Stimulated activated CD4-positive, alpha-beta T cell treated with anti-CD3 and anti-CD28 coated beads, Interleukin-2, amount 100 ng/mL, for 24 hours (primary cell): ENCODE results near the gene DSCAML1.

ENCODE experiments used
- DNase-seq, 2 donors: peaks; one replicate each; pipeline ENCODE4 v3.0.0-alpha.2; 2020

DSCAML1 gene

DNA sequence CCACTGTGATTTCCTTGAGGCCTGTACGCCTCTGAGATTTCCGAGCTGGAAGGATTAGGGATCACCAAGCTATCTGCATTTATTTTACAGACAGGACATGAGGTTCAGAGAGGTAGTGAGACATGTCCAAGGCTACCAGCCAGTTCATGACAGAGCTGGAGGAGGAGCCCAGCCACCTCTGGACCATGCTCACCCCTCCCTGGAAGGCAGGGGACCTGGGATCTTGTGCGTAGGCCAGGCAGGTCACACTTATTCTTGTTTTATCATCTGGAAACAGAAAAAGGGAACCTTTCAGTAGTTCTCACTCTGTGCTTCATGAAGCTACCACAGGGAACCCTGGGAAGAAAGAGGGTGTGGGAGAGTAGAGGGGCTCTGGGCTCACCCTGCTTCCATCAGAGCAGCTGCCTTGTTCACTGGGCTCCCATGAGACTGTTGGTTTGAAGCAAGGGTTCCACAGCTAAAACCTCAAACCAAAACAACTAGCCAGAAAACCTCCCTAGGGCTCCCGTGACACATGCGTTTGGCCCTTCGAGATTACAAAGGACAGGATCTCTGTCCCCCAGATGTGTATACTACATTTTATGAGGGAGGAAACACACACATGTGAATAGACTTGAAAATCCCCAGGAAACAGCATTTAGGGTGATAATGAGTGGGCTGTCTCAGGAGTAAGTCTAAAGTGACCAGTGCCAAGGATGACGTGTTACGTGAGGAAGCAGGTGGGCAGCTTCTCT lies 106.4 kb downstream of the DSCAML1 start:
- no peak for DNase-seq

DNA sequence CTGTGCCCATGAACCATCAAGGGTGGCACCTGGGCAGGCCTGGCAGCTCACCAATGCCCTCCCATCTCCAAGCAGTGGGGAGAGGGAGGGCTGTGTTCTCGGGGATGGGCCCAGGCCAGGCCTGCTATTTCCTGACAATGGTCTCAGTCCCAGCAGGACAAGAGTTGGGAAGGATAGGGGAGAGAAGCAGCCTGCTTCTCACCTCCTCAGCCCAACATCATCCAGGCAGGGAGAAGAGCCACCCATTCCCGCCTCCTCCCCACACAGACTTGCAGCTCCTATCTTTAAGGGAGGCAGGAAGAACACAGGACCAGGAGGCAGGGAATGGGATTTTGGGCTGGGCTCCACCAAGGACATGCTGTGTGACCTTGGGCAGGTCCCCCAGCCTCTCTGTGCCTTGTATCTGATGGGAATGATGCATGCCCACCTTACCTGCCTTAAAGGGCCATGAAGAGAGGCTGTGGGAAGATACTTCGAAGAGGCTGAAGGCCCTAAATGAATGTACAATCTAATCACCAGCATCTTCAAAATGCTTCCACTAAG lies 108.7 kb downstream of the DSCAML1 start:
- DNase-seq = no peak

DNA sequence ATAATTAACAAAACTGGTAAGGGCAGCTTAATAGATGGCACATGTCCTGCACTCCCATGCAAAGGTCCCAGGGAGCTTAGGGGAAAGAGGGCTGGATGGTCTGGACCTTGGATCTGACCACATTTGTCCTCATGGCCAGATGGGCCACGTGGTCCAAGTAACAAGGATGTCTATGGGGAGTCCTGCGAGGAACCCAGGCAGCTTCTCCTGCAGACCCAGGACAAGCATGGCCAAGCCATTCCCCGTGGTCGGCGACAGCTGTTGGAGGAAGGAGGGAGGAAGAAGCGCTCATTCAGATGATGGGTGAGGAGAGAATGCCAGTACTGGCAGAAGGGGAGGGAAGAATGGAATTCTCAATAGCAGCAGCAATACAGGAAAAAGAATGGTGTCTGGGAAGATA lies 109.2 kb downstream of the DSCAML1 start:
- DNase-seq = no peak

DNA sequence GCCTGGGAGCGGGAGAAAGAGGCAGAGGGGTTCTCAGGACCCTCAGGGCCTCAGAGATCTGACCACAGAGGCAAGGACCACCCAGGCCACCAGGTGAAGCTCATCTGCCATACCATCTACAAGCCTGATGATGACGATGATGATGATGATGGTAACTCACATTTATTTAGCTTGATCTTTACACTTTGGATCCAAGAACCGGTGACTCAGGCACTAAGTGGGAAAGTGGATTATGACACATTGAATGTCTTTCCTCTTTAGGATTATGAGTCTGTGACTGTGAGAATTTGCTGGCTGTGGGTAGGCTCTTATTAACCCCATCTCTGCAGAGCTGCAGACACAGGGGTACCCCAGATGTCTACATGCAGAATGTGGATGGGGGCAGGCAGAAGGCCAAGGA lies 110.3 kb downstream of the DSCAML1 start:
- DNase-seq = no peak

DNA sequence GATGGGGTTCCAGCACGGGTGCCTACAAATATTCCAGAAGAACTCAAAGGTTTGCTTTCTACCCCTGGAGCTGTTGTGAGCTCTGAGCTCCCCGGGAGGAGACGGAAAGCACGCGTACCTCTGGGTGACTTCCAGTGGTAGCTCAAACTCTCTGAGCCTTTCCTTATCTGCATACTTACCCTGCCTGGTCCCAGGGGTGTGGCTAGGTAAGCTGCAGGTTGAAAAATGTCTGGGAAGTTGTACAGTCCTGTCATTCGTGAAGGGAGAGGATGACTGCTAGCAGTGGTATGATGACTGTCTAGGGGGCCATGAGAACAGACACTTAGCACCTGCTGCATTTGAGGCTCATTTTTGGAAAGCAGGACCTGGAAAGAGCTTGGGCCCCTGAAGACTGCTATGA lies 111.5 kb downstream of the DSCAML1 start:
- DNase-seq = no peak

DNA sequence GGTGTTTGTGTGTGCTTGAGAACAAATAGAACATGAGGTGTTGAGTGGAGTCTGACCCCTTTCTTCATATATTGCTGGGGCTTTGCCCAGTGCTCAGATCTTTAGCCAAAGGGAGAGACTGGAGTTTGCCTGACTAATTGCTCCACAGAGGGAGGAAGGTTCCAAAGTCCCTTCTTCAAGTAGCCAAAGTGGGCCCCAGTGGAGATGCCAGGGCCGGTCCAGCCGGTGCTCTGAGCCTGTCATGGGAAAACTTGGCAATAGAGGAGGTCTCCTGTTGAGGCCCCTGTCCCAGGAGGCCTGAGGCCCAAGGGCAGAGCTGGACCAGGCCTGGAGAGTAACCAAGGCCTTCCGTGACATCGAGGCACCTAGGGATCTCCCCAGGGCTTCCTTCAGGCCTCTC lies 112.3 kb downstream of the DSCAML1 start:
- no peak for DNase-seq

DNA sequence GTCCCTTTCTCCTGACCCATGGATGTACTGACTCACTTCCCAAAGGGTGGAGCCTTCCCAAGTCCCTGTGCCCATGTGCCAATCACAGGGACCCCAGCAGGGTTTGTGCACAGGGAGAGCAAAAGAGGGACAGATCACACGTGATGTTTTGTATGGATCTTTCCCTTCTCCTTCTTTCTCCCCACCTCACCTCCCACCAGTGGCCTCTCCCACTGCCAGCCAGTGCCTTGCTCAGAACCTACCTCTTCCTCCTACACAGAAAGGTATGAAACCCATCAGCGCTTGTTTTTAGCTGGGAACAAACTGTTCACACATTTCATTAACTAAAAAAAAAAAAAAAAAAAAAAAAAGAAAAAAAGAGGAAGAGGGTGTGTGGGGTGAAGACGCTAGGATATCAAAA lies 112.9 kb downstream of the DSCAML1 start:
- DNase-seq = no peak

DNA sequence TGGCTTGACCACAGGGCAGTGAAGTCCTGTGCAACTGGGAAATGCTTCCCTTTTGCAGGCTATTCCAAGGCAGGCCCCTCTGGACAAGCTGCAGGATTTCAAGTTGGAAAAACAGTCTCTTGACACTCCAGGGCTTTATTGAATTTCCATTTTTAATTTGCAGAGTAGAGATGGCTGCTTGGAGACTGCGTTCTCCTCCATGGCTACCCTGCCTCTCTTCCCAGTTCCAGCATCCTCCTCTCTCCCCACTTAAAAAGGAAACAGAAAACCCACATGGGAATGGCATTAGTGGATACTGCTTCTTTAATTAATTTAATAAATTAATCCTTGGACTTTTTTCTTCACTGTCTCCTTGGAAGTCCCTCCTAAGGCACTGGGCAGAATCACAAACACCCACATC lies 115.6 kb downstream of the DSCAML1 start:
- DNase-seq = no peak

DNA sequence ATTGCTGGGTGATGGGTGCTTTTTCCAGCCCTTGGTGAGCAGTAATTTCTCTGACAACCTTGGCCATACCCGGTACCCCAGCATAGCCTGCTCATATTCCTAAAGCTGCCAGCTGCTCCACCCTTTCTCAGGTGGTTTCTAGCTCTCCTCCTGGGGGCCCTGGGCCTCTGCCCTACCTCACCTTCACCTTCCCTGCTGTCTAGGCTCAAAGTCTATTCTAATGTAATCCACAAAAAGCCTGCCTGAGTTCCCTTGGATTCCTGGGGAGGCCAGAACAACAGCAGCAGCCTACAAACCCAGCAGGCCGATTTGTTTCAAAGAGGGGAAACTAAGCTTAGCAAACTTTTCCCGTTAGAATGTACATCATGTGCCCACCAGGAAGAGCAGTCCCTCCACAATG lies 117.6 kb downstream of the DSCAML1 start:
- DNase-seq = no peak

DNA sequence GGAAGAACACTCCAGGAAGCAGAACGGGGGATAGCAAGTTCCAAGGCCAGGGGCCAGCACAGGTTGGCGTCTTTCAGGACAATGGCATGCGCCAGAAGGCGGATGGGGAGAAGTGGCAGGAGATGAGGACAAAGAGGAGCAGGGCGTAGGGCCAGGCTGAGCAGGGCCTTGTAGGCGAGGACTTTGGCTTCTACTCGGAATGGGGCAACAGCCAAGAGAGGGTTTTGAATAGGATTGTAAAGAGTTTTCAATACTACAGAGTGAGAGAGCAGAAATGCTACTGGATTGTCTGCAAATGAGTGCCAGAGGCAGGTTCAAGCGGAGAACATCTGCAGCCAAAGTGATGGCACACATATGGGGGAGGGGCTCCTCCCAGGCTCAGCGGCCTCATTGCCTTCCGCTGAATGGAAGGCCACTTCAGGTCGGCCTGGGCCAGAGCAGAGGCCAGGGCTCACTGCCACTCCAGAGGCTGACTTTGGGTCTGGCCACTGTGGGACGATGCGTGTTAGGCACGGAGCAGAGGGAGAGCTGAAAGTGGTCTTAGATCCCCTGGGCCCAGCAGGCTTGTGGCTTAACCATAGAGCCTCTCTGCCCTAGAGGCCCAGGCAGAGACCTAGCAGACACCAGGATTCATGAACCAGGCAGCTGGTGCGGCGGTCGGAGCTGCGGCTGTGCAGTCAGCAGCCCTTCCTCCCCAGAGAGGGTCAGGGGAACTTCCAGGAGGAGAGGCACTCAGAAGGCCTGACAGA lies 118.2 kb downstream of the DSCAML1 start:
- no peak for DNase-seq

DNA sequence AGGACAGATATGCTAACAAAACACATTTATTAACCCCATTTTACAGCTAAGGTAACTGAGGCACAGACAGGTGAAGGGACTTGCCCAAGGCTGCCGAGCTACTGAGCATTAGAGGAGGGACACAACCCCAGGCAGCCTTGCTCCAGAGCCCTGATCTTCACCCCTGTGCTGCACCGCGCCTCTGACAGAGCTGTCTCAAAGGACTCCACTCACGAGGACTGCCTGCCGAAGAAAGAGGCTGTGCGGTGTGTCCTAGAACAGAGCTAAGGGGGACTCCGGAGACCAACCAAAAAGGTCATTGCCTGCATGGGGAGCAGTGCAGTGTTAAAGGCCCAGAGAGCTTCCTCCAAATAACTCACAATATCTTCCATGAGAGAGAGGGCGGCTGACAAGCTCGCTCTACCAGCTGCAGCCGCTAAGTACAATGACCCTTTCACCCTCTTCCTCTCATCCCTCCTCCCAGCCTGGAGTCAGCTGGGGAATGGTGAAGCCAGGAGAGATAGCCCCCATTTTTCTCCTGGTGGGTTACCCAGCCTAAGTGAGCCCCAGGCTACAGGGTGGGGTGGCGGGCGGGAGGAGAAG lies 119.2 kb downstream of the DSCAML1 start:
- no peak for DNase-seq

DNA sequence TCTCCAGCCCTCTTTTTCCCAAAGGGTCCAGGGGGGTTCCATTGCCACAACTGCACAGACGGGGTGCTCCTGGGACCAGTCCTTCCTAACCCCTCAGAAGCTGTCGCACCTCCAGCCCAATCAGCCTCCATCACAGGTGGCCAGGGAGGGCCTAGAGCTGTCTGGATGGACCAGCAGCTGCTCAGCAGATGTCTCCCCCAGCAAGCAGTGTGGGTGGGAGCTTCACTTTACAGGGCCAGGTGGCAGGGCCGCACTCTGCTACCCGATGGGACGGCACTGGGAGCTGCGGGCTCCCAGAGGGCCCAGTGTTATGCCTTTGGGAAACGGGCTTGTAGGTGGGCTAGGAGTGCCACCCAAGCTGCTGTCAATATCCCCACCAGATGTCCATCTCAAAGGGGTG lies 120.5 kb downstream of the DSCAML1 start:
- DNase-seq = no peak

DNA sequence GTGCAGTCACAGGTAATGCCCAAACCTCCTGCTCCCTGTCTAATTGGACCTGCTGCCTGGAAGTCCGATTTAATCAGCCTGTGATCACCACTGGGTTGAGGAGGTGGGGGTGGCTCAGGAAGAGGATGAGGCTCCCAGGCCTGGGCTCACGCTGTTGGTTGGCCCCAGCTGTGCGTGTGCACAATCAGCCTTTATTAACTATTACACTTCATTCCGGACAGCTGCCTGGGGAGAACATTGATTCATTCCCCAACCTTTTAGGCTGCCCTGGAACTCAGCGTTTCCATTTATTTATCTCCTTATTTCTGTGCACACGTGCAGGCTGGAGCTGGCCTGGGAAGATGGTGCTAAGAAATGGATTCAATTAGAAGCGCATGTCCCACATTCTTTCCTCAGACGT lies 123.4 kb downstream of the DSCAML1 start:
- DNase-seq = no peak

DNA sequence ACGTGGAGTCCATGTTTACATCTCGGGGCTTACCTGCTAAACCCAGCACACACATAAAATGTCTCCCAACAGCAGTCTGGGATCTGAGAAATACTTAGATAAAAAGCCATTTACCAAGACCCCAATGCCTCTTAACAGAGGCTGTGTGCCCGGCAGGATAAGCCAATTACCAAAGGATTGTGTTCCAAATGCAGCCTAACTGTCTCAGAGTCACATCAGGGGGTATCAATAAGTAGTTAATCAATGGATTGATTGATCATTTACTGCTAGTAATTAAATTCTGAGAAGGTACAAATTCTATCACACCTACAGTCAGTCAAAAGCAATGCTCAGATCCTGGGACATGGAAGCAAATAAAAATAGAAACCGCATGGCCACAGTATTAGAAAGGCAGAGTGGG lies 125.6 kb downstream of the DSCAML1 start:
- no peak for DNase-seq

DNA sequence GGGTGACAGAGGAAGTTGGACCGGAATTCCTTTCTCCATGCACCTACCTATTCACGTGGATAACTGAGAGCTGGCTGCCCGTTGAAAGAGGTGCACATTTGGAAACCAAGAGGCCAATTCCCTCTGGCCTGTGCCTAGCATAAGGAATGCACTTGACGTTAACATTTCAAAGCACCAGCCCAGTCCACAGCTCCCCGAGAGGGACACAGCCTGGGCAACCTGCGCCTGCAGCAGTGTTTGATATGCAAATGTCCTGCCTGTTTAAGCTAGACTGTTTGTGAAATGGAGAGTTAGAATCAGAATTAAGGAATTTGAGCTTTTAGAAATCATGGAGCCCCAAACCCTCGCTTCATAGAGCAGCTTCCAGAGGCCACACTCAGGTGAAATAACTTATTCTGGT lies 126.1 kb downstream of the DSCAML1 start:
- no peak for DNase-seq

DNA sequence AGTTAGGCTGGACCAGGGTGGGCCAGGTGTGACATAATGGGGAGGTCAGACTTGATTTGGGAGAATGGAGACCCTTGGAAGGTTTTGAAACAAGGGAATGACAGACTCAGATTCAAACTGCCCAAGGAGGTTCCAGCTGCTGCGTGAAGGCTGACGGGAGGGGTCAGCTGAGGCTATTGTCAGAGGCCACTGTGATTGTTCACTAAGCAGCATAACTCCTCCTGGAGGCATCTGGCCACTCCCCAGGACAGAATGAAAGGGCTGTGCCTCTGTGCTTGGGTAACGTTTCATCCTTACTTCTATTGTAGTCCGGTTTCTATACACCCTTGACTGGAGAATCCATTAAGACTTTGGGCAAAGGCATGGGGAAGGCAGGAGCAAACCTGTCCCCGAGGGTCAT lies 126.6 kb downstream of the DSCAML1 start:
- DNase-seq = no peak

DNA sequence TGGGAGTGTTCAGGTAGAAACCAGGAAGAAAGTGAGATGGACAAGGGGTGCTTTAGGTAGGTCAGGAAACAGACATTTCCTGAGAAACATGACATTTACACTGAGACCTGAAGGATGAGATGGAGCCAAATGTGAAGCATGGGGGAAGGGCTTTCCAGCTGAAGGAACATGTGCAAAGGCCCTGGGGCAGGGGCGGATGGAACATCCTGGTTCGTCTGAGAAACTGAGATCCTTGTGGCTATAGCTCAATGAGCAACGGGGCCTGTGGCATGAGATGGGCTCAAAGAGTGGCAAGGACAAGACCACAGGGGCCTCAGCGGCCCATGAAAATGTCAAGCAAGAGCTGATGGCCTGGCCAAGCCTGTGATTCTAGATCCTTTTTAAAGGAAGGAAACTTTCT lies 127.4 kb downstream of the DSCAML1 start:
- DNase-seq = no peak

DNA sequence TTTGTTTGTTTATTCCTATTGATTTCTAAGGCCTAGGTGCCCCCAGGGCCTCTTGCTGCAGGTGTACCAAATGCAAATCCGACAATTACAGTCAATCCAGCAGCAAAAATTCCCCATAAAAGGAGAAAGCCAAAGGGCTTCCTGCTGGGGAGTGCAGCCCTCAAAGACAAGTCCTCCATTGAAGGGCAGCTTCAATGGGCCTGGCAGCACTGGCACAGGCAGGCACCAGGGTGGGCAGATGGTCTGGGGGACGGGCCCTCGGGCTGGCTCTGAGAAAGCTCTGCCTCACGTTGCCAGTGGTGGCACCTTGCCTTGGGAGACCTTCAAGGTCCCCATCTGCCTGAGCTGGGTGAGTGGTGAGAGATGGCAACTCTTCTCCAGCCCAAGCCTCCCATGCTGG lies 128.0 kb downstream of the DSCAML1 start:
- no peak for DNase-seq

DNA sequence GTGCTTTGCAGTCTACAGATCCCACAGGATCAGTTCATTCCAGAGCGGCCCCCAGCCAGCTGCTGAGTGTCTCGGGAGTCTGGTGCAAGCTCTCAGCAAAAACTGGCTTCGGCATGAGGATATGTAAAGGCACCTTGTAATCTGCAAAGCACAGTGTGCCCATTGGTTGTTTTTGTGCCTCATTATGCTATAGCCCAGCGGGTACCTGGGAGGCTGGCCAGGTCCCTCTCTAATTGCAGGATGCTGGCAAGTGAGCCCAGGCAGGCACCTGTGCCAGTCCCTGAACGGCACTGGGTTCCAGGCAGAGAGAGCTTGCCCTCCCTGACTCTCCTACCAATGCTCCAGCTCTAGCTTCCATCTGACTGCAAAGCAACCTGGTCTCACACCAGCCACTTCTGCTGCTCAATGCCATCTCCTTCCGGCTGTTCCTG lies 128.7 kb downstream of the DSCAML1 start:
- no peak for DNase-seq

DNA sequence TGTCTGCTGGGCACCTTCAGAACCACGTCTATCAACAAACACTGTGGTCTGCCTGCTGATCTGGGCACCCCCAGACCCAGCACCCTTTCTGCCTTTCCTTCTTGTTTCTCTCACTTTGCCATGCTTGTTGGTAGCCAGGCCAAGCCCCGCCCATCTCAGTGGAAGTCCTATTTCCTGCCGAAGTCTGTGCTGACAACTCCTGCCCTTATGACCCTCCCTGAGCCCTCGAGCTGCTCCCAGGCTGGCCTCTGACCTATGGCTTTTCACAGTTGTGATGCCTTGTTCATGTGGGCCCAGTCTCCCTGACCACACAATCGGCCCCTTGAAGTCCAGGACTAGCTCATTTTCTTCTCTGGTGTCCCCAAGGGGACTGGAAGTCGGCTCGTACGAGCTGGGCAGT lies 132.1 kb downstream of the DSCAML1 start:
- no peak for DNase-seq

DNA sequence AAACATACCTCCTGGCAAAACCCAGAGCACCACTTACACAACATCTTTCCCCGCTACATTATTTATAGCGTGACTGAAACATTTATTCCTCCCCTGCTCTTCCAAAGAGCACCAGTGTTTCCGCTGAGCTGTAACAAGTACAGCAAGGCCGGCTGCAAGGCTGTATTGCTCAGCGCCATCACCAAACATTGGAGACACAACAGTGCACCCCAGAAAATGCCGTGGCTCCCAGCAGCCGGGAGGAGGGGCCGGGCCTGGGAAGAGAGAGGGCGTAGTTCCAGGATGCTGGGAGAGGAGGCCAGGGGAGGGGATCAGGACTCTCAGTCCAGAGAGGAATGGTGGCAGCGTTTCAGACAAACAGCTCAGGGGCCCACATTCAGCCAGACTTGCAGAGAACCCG lies 133.2 kb downstream of the DSCAML1 start:
- DNase-seq = no peak

DNA sequence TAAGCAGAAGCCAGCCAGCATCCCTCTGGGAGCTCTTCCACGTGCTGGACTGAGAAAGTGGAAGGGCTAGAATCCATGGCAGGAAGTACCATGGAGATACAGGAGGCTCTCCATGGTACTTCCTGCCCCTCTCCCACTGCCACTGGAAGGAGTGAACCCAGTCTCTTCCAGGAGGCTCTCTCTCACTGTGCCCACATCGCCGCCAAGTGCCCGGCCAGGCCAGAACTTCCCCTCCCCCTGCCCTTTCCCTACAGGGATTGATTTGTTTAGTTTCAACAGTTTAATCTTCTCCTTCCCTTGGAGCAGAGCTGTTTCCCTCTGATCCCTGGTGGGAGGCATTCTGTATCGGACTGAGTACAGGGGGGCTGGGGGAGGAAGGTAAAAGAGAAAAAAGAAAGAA lies 133.6 kb downstream of the DSCAML1 start:
- DNase-seq = no peak

DNA sequence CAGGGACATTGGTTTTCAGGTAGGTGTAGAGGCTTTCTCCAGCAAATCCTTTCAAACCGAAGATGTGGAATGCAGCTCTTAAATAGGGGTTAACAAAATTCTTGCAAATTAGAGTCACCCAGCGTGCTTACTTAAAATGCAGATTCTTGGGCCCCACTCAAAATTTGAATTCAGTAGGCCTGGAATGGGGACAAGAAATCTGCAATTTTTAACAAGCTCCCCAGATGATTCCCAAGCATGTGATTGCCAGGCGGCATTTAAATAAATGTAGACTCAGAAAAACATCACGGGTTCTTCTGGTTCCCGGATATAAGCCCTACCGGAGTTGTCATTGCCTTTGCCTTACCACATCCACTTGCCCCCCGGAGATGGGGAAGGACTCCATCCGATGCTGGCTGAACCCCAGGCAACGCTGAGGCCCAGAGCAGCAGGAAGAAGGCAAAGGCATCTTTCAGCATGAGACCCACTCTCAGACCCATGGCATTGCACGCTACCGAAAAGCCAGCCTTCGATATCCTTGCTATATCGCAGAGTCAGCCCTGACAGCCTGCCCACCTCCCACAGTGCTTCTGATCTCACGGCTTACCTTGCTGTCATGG lies 134.2 kb downstream of the DSCAML1 start:
- DNase-seq = no peak

DNA sequence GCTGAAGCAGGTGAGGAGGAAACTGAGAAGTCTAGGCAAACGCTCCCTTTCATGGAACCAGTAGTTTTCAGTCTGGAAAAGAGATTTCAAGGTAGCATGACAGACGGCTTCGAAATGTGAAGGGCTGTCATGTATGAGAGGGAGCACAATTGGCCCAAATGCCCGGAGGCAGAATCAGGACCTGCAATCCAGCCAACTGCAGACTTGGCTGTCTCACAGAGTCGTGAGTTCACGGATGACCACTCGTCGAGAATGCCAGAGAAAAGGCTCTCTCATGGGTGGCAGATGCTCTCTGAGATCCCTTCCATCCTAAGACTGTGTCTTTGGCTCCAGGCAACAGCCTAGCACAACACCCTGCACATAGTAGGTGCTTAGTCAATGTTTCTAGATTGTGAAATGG lies 134.8 kb downstream of the DSCAML1 start:
- no peak for DNase-seq
